Inflammatory macrophage treated with lipopolysaccharide for 4 hours (primary cell): ENCODE results near the gene WDR37.
A peak's percentile ranks its signal among the peaks of the same experiment; 100 is the strongest.
"Not testable (repeated sequence)": the region's sequence is repeated elsewhere in the genome, so short reads cannot be mapped to it uniquely, and the experiment has no call there.

Source experiments
- DNase-seq: peaks from one replicate; pipeline ENCODE4 v3.0.0-alpha.2; 2020

Gene WDR37

DNA sequence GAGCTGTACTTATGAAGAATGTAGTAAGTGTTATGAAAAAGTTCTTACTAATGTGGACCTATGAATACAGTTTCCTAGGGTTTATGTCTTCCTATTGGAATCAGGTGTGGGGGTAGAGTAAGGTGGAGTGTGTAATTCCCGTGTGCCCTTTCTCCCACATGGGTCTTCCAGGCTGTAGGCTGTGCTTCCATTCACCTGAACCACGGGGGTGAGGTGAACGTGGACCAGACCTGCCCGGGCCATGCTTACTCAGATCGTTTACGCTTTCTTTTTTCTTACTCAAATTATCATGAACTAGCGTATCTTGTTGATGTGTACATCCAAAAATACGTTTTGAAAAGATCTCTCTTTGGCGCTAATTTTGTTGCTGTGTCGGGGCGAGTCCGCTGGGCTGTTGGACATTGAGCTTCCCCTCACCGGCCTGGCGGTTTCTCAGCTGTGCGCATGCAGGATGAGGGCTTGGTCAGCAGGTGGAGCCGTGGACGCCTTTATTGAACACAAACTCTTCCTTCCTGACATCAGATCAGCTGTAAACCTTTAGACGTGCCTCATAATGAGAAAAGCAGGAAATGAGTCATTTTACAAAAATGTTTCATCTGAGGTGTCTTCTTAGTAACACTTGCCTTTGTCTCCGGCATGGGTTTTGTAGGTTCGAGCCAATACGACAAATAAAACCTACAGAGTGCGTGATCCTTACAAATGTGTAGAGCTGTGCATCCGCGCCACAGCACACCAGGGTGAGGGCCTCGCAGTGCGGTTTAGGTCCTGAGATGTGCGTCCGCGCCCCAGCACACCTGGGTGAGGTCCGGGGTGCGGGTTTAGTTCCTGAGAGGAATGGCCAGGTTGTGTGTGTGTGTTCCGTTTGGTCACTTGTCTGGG, 53.8 kb downstream of the WDR37 start:
- peak; percentile 16 for DNase-seq

DNA sequence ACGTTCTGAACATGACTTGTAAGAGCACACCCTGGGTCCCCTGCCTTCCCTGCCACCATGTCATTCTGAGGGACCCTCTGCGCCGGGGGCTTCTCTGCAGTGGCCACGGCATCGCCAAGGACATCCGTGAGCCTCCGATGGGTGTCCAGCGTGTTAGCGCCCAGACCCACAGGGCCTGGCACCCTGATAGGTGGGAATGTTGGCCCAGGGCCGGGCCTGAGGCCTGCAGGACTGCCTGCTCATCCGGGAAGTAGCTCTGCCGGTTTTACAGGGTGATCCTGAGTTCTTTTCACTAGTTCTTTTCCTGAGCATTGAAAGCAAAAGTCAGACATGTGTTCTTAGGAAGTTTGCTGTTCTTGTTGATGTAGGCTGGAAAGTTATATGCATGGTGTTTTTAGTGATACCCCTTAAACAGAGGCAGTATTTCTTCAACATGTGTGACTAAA, 54.5 kb downstream of the WDR37 start:
- no peak for DNase-seq

DNA sequence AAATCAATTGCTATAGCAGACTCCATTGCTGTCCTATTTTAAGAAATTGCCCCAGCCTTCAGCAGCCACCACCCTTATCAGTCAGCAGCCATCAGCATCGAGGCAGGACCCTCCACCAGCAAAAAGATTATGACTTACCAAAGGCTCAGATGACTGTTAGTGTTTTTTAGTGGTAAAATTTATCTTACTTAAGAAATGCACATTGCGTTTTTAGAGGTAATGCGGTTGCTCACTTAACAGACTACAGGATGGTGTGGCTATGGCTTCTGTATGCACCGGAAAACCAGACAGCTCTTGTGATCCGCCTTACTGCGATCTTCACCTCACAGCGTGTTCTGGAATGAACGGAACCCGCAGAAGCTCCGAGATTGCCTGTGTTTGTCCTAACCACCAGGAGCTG, 58.1 kb downstream of the WDR37 start:
- no peak for DNase-seq

DNA sequence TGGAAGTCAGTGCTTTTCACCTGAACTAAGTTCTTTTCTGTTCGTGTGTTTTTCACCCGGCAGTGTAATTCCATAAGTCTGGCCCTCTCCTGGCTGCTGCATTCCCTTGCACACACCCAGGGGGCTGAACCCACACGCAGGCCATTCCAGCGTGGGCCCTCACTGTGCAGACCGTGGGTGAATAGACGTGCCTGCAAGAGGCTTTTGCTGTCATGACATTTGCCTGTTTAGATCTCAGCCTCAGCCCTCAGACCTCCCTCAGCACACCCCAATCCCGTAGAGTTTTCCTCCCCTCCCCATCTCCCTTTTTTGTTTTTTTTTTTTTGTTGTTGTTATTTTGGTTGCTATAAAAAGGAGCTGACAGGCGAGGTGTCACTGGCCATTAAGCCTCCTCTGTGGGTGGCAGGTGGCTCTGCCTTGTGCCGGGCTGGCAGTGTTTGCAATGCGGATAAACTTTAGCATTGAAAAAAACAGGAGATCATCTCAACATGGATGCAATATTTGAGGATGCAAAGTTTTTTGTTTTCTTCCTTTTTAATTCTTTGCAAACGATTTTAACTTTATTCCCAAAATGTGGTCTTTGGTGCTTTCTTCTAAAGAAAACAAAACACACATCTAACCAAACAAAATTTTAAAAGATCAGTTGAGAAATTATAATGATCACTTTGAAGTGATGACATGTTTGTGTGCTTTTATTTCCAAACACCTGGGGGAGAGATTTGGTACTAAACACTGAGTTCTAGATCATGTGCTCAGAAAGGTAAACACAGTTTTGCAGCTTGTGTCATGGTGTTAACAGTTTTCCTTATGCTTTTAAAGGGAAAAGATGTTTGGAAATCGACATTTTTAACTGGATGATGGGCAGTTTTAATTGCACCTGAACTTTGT, 58.8 kb downstream of the WDR37 start:
- no peak for DNase-seq

DNA sequence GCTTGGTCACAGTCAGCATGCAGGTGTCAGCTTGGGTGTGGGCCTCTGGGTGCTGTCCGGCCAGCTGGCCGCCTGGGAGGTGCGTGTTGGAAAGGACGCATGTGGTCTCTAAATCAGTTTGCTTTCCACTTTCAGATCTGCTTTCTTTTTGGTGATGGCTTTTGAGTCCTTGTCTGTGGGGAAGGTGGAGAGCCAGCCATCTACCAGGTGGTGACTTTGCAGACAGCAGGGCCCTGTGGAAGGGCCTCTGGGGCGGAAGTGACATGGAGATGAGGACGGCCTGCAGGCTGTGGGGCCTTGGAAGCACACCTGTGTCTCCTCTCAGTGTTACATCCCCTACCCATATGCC, 59.4 kb downstream of the WDR37 start:
- DNase-seq, result no peak

DNA sequence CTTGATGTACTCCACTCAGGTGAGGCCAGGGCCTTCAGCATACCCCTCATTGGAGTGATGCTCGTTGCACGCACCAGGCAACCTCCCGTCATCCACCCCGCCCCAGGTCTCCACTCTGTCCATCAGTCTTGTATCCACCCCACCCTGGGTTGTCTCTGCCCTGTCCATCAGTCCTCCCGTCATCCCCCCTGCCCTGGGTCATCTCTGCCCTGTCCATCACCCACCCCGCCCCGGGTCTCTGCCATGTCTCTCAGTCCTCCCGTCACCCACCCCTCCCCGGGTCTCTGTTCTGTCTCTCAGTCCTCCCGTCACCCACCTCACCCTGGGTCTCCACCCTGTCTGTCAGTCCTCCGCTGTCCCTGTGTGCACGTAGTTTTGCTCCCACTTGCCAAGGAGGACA, 59.9 kb downstream of the WDR37 start:
- no peak for DNase-seq

DNA sequence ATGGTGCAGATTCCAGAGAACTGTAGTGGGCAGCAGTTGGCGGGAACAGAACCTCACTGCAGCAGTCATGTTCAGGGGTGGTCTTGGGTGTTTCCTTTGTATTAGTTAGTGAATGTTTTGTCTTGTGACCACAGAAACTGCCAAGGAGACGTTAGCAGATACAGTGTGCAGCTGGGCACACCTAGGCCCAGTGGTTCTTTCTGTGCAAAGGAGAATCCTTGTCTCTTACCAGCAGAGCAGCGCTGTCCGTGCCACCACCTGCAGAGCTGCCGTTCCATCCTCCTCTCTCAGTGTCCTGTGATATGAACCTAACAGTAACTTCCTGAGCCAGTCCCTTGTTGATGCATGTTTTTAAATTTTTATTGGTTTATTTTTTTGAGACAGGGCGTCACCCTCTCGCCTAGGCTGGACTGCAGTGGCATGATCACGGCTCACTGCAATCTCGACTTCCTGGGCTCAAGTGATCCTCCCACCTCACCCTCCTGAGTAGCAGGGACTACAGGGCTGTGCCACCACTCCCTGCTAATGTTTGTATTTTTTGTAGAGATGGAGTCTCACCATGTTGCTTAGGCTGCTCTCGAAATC, 60.6 kb downstream of the WDR37 start:
- no peak for DNase-seq

DNA sequence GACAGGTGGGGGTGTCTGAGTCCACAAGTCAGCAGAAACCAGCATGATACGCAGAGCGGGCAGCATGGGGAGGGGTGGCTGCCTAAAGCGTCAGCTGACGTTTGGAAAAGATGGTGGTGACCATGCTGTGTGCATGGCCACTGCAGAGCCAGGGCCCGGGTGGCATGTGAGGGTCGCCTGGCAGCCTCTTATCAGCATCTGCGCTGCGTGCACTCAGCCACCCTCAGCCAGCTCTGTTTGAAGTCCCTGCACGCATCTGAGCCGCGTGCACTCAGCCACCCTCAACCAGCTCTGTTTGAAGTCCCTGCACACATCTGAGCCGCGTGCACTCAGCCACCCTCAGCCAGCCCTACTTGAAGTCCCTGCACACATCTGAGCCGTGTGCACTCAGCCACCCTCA, 61.5 kb downstream of the WDR37 start:
- no peak for DNase-seq

DNA sequence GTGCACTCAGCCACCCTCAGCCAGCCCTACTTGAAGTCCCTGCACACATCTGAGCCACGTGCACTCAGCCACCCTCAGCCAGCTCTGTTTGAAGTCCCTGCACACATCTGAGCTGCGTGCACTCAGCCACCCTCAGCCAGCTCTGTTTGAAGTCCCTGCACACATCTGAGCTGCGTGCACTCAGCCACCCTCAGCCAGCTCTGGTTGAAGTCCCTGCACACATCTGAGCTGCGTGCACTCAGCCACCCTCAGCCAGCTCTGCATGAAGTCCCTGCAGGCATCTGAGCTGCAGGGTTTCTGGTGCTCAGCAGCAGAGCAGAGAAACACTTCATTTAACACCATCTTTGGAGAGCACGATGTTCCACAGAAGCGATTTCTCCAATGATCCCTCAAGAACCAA, 62.1 kb downstream of the WDR37 start:
- not testable (repeated sequence) for DNase-seq

DNA sequence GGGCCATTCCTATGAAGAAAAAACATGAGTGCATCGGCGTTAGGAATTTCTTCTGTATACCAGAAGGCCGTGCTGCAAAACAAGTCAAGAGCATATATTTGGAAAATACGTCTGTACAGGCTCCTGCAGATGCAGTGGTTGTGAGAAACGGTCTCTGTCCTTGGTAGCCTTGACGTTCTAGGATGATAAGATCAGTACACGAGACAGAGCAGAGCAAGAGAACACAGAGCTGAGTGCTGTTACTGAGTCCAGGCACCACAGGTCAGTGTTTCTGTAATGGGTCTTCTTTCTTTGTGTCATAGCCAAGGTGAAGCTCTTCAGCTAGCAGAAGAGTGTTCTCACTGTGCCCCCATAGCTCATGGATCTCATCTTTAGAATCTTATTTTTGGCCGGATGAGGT, 62.8 kb downstream of the WDR37 start:
- DNase-seq, result no peak

DNA sequence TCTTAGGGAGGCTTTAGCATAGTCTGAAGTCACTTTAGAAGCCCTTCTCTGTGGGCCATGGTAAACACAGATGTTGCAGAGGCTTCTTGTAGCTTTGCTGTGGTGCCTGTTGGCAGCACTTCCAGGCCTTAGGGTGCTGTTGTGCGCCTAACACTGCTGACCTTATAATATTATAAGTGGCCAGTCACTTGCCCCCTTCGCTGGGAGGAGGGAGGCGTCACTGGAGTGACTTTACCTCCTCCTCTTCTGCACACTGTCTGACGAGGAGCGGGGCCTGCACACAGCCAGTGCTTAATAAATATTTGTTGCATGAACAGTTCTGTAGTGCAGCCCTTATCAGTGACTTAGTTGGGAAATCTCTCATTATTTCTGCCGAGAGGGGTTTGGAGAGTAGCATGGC, 63.3 kb downstream of the WDR37 start:
- DNase-seq, result no peak

DNA sequence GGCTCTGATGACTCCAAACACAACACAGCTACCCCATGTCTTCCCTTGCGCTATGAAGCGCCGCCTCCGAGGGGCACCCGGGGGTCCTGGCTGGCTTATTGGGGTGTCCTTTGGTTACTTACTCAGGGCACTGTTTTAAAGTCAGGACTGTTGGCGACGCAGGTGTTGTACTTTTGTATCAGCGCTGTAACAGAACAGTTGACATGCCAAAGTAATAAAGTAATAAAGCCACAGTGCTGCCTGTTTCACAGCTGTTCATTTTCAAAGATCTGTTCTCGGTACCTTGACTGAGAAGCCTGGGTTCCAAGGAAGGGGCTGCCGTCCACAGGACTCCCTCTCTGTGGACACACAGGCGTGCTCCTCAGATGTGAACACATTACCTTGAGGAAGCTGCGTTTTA, 64.1 kb downstream of the WDR37 start:
- DNase-seq, result no peak

DNA sequence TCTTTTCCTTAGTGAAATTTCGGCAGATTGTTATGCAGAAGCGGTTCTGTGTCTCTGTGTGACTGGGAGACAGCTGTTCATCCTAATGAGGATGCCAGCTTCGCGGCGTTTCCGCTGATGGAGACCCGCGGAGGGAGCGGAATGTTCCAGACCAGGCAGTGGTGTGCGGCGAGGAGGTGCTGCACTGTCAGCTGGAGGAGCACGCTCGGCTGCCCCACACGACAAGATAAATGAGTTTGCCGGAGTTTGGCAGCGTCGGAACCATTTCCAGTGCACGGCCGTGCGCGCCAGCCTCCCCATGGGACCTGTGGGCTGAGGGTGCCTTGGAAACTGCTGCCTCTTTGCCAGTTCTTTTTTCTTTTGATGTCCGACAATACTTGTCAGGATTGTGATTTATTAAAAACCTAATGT, 64.6 kb downstream of the WDR37 start:
- no peak for DNase-seq

DNA sequence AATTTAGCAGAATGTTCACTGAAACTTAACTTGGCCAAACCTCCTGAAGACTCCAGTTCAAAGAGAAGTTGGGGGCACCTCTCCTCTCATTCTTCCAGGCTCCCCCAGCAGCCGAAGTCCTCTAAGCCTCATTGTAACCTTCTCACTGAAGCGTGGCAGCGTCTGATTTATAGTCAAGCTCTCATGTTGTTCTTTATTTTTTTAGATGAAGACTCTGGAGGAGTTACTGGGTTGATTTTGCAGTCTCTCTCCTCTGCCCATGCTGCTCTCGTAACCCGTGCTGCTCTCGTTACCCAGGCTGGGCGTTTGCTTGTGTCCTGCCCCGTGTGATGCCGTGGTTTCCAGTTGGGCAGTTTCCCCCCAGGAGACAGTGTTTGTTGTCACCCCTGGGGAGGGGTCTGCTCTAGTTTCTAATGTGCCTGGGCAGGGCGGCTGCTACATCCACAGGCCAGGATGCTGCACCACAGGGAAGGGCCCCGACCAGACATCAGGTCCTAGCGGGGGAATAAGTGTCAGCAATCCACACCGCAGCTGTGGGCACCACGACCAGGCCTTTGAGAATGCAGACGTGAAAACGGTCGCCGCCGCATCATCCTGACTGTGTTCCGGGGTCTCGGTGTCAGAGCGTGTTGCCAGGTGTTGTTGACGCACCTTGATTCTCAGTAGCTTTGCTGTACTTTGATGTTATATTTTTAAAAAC, 65.2 kb downstream of the WDR37 start:
- DNase-seq, result no peak

DNA sequence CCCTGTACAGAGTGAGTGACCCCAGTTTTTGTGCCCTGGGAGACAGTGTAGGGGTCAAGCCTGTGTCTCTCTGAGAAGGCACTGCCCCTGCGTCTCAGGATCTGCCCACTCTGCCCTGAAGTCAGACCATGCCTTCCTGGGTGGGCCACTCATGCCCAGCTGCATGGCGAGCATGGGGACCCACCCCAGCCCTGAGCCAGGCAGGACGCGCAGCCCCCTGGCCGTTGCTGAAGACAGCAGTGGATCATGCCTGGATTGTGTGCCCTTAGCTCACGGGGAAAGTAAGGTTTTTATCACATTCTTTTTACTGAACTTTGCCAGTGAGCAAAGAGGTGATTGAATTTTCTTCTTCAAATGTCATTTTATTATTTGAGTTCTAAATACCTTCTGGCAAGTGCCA, 66.2 kb downstream of the WDR37 start:
- DNase-seq, result no peak

DNA sequence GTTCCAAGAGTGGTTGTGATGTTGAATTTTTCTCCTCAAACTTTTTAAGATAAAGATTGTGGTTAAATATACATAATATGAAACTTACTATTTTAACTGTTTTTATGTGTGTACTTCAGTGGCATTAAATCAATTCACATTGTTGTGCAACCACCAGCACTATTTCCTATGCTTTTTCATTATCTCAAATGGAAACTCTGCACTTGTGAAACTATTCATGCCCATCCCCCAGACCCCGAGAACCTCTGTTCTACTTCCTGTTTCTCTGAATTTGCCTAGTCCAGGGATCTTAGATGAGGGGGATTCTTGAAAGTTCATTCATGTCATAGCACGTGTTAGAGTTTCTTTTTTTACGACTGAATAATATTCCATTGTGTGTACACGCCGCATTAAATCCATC, 67.0 kb downstream of the WDR37 start:
- peak; percentile 79 for DNase-seq

DNA sequence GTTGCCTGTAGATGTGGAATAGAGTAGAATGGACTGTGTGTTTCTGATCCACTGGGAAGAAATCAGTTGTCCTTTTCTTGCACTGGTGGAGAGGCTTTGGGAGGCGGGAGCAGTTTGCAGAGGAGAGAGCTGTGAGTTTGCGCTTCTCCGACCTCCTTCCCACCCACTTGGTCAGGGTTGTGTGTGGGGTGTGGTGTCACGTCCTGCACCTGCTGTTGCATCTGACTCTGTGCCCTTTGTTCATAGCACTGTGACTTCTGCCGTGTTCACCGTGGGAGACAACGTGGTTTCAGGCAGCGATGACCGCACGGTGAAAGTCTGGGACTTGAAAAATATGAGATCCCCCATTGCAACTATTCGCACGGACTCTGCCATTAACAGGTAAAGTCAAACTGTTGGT, 67.8 kb downstream of the WDR37 start:
- DNase-seq, result no peak

DNA sequence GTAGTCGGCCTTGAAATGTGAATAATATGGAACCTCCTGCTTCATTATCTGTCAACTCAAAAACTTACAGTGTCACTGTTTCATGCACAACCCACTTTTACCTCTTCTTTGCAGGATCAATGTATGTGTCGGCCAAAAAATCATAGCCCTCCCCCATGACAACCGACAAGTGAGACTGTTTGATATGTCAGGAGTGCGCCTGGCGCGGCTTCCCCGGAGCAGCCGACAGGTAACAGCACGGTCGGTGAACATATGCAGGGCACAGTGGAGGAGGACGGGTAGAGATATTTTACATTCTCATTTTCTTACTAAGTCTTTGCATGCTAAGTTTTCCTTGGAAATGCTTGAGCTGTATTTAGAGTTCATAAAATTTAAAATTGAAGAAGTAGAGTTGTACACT, 68.6 kb downstream of the WDR37 start:
- no peak for DNase-seq

DNA sequence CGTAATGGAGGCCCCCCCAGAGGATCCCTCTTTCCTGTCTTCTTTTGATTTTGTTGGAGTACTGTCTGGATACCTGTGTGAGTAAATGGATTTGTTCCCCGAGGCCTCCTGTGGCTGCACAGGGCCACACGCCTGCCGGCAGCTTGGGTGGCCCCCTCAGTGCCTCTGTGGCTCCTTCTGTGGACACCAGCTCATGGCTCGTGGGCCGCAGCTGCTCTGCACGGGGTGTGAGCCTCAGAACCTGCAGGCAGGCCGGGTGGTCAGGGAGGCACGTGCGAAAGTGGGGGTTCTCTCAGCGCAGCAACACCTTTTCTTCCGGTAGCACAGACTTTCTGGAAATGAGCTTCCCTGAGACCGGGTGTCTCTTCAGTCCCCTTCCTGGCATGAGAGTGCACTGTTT, 70.3 kb downstream of the WDR37 start:
- no peak for DNase-seq

DNA sequence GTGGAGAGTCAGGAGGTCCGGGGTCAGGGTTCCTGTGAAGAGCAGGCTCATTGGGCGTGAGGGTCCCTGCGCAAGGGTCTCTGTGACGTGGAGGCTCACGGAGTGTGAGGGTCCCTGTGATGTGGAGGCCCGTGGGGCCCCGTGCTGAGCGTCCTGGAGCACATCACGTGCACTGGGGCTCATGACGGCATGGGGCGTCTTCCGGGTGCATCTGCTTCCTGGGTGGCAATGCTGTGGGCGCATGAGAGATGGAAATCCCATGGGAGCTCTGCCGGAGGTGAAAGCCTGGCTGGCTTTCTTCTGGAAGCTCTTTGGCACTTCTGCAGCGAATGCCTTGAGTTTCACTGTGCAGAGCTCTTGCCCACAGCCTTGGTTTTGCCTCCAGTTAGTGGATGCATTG, 71.4 kb downstream of the WDR37 start:
- DNase-seq, result no peak

DNA sequence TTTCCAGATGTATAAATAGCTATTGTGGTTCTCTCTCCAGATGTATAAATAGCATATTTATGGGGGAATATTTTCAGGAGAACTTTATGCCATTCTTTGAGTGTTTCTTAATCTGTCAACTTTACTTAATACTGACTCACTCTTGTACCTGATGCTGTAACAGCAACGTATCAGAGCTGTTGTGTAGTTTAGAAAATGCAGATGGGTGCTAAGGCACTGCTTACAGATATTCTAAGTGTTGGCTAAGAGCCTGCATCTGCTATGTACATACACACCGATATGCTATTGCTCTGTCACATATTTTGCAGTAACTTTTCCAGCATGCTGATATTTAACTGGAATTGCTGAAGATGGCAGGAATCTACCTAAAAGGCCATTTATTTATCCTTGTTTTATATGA, 71.9 kb downstream of the WDR37 start:
- no peak for DNase-seq

DNA sequence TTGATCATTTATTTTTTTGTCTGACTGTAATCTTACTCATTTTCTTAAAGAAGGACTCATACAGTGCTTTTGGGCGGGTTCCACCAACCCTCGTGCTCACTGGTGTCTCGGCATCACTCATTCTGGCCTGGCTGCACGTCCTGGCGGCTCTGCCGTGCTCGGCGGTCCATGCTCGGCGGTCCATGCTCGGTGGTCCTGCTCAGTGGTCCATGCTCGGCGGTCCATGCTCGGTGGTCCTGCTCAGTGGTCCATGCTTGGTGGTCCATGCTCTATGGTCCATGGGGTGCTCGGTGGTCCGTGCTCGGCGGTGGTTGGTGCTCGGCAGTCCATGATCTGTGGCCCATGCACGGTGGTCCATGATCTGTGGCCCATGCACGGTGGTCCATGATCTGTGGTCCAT, 72.5 kb downstream of the WDR37 start:
- no peak for DNase-seq

DNA sequence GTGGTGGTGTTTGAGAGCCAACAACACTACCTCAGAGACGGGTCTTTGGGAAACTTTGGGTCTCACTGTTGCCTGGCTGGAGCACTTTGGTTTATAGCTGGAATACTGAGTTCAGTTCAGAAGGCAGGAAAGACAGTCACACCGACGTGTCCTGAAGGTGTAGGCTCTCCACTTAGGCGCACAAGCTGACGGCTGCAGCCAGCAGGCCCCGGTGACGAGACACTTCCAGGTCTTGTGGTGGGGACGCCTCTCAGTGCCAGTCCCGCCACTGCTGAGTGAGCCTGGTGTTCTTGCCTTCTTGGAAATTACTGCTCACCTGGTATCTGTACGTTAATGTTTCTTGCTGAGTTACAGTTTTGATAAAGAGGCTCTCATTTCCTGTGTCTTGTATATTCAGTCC, 74.0 kb downstream of the WDR37 start:
- no peak for DNase-seq
